ENCODE measurements around the gene HOXA5. TPM values are rescaled to one million over a fixed set of nuclear protein-coding genes. Genes with fewer than 3 reads are reported as not detected.

The HOXA5 gene
- total and polyA plus RNA-seq, 2 donors (not counting 3 experiments of a cell fraction or from before 2014, with no cell fraction given): 18.6 to 18.8 TPM

GRCh38 chr7:27182285-27182841 is 38.9 kb upstream of the HOXA5 start:
- Histone ChIP-seq H4K20me1 (replicated peaks; ENCODE audit: control insufficient read depth, extremely low read depth, insufficient read depth, low read length) (no peaks in the 10 kb centered on the region), H3K27me3 (ENCODE audit: control insufficient read depth in 2 of 2, insufficient read depth in 2 of 2, low read length in 2 of 2) (no peaks in the 10 kb centered on the region), H3K4me2 (ENCODE audit: insufficient read depth, low read length) (peak overlapping the region; percentile 82), H3K9ac (replicated peaks; ENCODE audit: extremely low read depth, insufficient read depth, low read length) (peak overlapping the region; percentile 88), H3K36me3 (ENCODE audit: control insufficient read depth in 2 of 2, extremely low read depth in 1 of 2, insufficient read depth in 2 of 2, low read length in 2 of 2) (no peaks in the 10 kb centered on the region), H3K79me2 (ENCODE audit: control insufficient read depth, insufficient read depth, low read length) (peaks cover 89% of the 10 kb centered on the region), H3K9me1 (replicated peaks; ENCODE audit: control insufficient read depth, extremely low read depth, insufficient read depth, low read length) (no peaks in the 10 kb centered on the region), H3K4me3 (replicated peaks in 1 of 3; ENCODE audit: insufficient read depth in 1 of 3, low read depth in 1 of 3, low read length in 3 of 3) (peak overlapping the region; percentile 82 to 91 (median 84)), H3K4me1 (ENCODE audit: control insufficient read depth, extremely low read depth, insufficient read depth, low read length) (peaks cover 62% of the 10 kb centered on the region), H2AFZ (ENCODE audit: low read depth, low read length) (no peak overlapping the region), H3K27ac (ENCODE audit: insufficient read depth, low read depth, low read length) (no peak overlapping the region), H3K9me3 (replicated peaks; ENCODE audit: control insufficient read depth, insufficient read depth, low read length) (no peaks in the 10 kb centered on the region)
- POLR2A ChIA-PET: no interaction called here
- FAIRE-seq: no peak
- DNase-seq (ENCODE audit: low read depth, low spot score): no peak
- dilution Hi-C loops (cut with MboI; ENCODE audit: extremely low pct_ligation_motif_present, low sequenced_read_pairs) (no loop called here), intact Hi-C loops (cut with micrococcal nuclease) (no loop called here)
- CTCF ChIA-PET: interaction anchor here (0.7 to 6.0 kb wide), 7 partner anchors 9 to 592 kb away, joined by 3 to 49 read pairs (median 4); partner anchors contain the start of gene HOXA10
- BruUV-seq (replicated peaks): no TSS peak
- TF ChIP-seq JUN (IDR thresholded peaks at IDR 0.05; ENCODE audit: borderline replicate concordance, insufficient read depth, insufficient read length, low read depth) (no peak), EZH2 (IDR thresholded peaks at IDR 0.05; ENCODE audit: borderline replicate concordance, low read depth, low read length, severe bottlenecking) (no peak), MYC (IDR thresholded peaks at IDR 0.05; ENCODE audit: low read depth, low read length) (no peak), MAX (IDR thresholded peaks at IDR 0.05; ENCODE audit: insufficient read depth, insufficient read length) (no peak), CTCF (IDR thresholded peaks at IDR 0.05; ENCODE audit: extremely low read depth in 1 of 2, insufficient read depth in 1 of 2, low read depth in 1 of 2, low read length in 2 of 2) (peak in 1 of 2 donors; percentile 30), POLR2A (IDR thresholded peaks at IDR 0.05; ENCODE audit: low read depth, low read length) (no peak)
